Thyroid gland (tissue), 4 donors: ENCODE results near the gene CRTAC1.

ENCODE experiments used
- POLR2A ChIP-seq, 2 donors: fragments of 450-650 bp; IDR thresholded peaks; one replicate each; pipeline ENCODE4 v1.6.1; 2017; ENCODE audit warnings: antibody characterized with exemption in 2 of 2, mild to moderate bottlenecking in 2 of 2, moderate library complexity in 1 of 2
- TF ChIP-seq, protein P1 (sequence below), 6 experiments: fragments of 200-600 bp in 3 of 6; fragments of 450-650 bp in 3 of 6; sonication (generic) in 3 of 6; IDR thresholded peaks; one replicate each; pipeline ENCODE4 v1.5.1; 2016 to 2019; ENCODE audit warnings: antibody characterized with exemption in 6 of 6, mild to moderate bottlenecking in 2 of 6, inconsistent platforms in 1 of 6, moderate library complexity in 1 of 6

DNA sequence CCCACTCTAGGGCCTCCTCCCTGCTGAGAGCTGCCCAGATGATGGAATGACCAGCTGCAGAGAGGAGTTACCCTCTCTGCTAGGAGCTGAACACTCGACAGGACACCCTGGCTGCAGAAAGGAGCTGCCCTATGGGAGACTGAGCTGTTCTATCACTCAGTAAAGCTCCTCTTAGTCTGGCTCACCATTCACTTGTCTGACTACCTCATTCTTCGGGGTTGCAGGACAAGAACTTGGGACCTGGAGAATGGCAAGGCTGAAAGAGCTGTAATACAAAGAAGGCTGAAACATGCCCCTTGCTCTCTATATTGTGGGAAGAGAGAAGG is 30.5 kb downstream of the CRTAC1 start:
- no peak for TF ChIP-seq POLR2A (IDR thresholded peaks at IDR 0.05)
- TF ChIP-seq, protein P1, sequence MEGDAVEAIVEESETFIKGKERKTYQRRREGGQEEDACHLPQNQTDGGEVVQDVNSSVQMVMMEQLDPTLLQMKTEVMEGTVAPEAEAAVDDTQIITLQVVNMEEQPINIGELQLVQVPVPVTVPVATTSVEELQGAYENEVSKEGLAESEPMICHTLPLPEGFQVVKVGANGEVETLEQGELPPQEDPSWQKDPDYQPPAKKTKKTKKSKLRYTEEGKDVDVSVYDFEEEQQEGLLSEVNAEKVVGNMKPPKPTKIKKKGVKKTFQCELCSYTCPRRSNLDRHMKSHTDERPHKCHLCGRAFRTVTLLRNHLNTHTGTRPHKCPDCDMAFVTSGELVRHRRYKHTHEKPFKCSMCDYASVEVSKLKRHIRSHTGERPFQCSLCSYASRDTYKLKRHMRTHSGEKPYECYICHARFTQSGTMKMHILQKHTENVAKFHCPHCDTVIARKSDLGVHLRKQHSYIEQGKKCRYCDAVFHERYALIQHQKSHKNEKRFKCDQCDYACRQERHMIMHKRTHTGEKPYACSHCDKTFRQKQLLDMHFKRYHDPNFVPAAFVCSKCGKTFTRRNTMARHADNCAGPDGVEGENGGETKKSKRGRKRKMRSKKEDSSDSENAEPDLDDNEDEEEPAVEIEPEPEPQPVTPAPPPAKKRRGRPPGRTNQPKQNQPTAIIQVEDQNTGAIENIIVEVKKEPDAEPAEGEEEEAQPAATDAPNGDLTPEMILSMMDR (IDR thresholded peaks at IDR 0.05), result no peak
